Subcutaneous adipose tissue (tissue), 4 donors: ENCODE data around the gene EHBP1. TPM values are rescaled to one million over a fixed set of nuclear protein-coding genes. Genes with fewer than 3 reads are reported as not detected.

Experiments used
- CTCF ChIP-seq: fragments of 450-650 bp; IDR thresholded peaks from one replicate; pipeline ENCODE4 v1.5.1; 2016; ENCODE audit warnings: low read depth, mild to moderate bottlenecking, control low read depth, antibody characterized with exemption, moderate library complexity
- total RNA-seq, 4 donors: library from RNA; depleted of rRNA; stranded (reverse); fragments of >200 nt; gene quantifications; one replicate each; pipeline ENCODE4 v1.1.0, GENCODE V29; 2016

EHBP1 gene
- total RNA-seq, 4 donors from 2014 or later, result 77.5 to 145 (median 110) TPM

GRCh38 chr2:62972601-62973000, 267.1 kb downstream of the EHBP1 start:
- TF ChIP-seq CTCF, result no peak

- TF ChIP-seq CTCF, result no peak
Observed at GRCh38 chr2:62974999-62975398, 269.5 kb downstream of the EHBP1 start.

GRCh38 chr2:62991605-62992004, 286.1 kb downstream of the EHBP1 start:
- no peak for TF ChIP-seq CTCF

GRCh38 chr2:62992561-62992960, 287.0 kb downstream of the EHBP1 start:
- TF ChIP-seq CTCF, result no peak

GRCh38 chr2:62994206-62994605, 288.7 kb downstream of the EHBP1 start:
- no peak for TF ChIP-seq CTCF

- no peak for TF ChIP-seq CTCF
Observed at GRCh38 chr2:62996534-62997186, 291.1 kb downstream of the EHBP1 start.

GRCh38 chr2:62998949-62999348, 293.4 kb downstream of the EHBP1 start:
- no peak for TF ChIP-seq CTCF
